Pons (tissue), 1 donor: ENCODE results near the gene NPBWR2.

Source experiments
- DNase-seq: peaks from one replicate; pipeline ENCODE4 v3.0.0-alpha.2; 2016; ENCODE audit warnings: low spot score

NPBWR2 gene

DNA sequence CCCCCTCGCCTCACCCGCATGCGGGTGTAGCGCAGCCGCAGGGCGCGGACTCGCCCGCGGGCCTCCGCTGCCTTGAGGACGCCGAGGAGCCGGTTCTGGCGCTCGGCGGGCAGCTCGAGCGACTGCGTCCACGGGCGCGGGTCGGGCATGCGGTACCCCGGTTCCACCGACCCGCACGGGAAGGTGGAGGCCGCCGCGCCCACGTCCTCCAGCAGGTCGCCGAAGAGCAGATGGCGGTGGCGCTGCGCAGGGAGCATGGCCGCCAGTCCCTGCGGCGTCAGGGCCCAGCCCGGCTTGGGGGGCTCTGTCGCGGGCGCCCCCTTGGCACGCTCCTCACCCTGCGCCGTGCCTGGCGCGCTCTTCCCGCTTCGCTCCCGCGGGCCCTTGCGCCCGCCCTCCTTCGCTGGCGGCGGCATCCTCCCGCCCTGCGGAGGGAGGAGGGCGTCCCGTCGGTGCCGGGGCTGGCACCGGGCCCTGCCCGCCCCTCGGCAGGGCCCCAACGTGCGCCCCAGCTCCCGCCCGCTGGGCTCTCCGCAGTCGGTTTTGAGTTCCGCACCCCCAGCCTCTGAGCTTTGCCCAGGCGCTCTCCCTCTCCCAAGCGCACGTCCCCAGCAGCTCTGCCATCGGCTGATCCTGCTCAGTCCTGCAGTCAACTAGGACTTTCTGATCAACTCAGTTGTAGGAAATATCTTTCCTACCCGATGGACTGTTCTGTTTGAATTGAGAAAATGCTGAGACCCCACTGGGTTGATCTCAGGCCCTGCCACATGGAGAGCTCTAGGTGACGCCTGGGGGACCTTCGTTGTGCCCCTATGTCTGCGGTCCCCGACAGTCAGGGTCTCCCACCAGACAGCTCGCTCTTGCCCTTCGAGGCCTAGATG, 23.3 kb downstream of the NPBWR2 start, which contains the start of gene LKAAEAR1:
Gene LKAAEAR1, minus strand, starts transcription at position 595 of the 881 bp plus-strand sequence. Its CDS starts 179 bp downstream, at position 416.
- DNase-seq = no peak

GRCh38 chr20:64083378-64083803, 24.0 kb downstream of the NPBWR2 start:
- DNase-seq = no peak

DNA sequence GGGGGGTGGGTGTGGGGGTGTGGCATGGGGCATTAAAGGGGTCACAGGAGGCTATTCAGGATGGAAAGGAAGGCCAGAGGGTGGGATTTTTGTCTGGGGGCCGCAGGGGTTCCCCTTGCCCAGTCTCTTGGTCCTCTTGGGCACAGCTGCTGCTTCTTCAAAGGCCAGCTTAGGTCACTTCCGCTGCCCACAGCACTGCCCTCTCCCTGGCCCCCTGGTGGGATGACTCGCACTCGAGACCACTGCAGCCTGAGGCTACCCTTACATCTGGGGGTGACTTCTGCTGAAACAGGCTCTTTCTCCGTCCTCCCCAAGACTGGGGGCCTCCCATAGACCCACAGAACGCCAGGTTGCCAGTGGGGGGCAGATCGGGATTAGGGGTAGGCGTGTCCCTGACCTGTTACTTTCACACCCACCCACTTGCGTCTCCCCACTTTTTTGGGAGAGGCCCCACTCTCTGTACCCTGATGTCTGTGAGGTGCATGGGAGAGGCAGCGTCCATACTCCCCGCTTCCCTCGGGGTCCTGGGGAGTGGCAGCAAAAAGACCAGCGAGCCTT, 24.5 kb downstream of the NPBWR2 start:
- DNase-seq = no peak

DNA sequence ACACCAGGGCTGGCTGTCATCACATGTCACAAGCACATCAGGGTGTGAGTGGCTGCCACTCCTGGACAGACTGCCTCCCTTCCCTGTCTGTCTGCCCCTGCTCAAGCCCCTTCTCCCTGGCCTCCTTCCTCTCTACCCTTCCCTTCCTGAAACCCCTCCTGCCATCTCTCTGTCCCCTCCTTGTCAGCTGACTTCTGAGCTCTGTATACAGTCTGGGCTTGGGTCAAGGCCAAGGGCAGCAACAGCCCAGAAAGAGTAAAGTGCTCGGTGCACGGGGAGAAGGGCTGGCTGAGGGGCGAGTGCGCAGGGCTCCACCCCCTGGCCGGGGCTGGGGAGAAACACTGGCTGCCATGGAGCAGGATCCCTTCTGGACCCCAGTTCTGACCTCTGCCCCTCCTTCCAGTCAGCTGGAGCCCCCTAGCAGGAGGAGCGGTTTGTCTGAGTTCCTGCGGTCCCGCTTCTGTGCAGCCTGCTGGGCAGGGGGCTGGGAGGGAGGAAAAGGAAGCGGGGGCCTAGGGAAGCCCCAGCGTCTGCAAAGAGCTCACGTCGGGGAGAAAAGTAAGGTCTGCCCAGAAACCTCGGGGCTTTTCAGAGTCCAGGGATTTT, 25.1 kb downstream of the NPBWR2 start:
- DNase-seq = no peak

DNA sequence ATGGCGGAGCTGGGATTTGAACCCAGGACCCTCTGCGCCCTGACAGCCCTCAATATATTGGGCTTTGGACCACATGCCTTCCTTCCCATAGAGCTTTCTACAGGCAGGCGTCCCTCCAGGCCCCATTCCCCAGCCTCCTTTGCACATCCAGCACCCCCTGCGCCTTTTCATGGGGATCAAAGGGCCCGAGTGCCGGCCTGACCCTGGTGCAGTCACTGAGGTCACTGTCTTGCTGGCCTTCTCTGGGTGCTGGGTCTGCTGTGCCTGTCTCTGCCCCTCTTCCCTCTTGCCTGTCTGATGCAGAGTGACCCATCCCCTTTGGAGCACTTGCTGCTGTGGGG, 25.8 kb downstream of the NPBWR2 start:
- no peak for DNase-seq

DNA sequence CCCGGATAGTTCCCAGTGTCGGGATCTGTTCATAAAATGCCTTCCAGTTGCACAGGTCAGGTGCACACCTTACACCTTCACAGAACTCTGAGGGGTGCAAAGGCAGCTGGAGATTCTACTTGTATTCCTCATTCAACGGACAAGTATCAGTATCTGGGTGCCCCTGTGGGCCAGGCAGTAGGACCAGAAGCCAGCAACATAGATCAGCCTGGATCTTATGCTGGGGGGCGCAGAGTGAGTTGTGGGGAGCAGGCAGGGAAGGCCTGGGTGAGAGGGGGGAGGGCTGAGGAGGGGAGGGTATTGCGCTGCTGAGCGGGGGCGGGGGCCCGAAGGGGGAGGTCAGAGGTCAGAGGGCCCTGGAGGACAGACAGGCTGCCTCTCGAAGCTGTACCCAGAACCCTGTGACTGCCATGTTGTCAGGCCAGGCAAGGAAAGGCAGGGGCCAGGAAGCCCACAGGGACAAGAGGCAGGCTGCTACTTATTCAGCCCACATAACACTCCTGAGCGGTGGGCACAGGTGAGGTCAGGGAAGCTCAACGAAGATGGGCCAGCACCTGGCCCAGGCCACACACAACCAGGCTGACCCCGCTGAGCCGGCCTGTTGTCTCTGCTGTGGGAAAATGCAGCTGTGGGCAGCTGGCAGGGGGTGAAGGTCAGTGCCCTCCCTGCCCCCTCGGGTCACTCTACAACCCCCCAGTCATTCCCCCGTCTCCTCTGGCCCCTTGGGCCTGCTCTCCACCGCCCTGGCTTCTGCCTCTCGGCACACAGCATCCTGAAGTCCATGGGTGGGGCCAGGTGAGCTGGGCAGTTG, 26.3 kb downstream of the NPBWR2 start:
- no peak for DNase-seq

DNA sequence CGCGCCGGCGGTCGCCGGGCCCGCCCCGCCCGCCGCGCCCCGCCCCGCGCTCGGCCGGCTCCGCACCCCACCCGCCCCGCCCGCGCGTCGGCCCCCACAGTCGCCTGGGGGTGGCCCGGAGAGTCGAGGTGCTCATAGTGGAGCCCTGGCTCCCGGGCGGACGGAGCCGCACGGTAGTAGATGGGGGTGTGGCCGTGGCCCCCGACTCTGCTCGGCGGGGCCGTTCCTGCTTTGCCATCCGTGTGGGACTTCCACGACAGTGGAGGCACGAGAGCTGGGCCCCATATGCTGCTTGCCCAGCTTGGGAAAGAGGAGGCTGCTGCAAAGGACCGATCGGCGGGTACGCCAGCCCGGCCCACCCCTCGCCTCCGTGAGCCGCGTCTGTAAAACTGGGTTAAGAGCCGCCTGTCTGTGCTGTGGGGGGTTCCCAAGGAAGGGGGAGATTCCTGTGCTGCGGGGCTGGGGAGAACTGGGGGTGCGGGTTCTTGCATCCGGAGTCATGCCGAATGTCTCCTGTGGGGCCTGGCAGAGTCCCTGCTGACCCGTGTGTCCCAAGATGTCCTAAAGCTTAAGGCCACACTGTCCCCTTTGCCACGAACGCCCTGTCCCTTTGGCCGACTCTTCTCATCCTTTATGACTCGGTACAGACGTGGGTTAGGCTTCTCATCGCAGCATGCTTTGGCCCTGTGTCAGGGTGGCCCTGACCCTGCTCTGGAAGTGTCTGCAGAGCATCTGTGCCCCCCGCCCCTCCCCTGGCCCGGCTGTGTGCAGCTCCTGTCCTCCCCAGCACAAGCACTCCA, 27.2 kb downstream of the NPBWR2 start, which contains the start of gene OPRL1:
Gene OPRL1, plus strand, starts transcription at position 70 of the 800 bp plus-strand sequence. CDS start 12,639 bp downstream, outside the sequence.
- no peak for DNase-seq

DNA sequence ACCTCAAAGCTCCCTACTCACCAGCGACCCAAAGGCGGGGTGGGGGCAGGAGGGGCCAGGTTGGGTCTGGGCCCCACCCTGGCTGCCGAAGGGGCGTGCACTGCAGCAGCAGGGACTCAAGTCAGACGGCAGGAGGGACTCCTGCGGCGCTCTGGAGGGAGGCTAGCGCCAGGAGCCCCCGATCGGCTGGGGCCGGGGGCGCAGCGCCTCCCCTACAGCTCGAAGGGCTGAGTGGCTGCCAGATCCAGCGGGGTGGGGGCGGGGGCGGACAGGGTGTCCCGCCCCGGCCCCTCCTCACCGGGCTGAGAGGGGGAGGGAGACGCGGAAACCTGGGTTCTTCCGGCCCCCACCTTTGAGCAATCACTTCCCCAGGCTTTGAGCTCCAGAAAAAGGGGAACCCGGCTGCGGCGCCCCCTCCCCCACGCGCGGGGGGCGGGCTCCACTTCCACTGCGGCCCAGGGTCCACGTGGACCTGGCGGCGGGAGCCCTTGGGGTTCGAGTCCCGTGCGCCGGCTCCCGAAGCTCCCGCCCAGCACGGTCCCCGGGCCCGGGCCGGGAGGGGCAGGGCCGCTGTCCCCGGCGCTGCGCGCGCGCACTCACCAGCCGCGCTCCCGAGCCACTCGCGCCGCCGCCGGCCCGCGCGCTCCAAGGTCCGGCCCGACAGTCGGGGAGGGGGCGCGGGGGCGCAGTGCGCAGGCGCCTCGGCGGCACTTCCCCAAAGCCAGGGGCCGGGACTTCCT, 27.9 kb downstream of the NPBWR2 start, which contains the start of gene RGS19:
Gene RGS19, minus strand, starts transcription at position 246 of the 740 bp plus-strand sequence. CDS start 2,632 bp downstream, outside the sequence.
- peak; percentile 55 for DNase-seq

- DNase-seq = no peak
Measured at GRCh38 chr20:64078934-64079272, 28.5 kb downstream of the NPBWR2 start.

GRCh38 chr20:64077876-64078551, 29.4 kb downstream of the NPBWR2 start:
- DNase-seq = no peak

GRCh38 chr20:64077541-64077875, 29.9 kb downstream of the NPBWR2 start:
- DNase-seq = no peak

GRCh38 chr20:64077094-64077493, 30.3 kb downstream of the NPBWR2 start:
- peak; percentile 52 for DNase-seq

DNA sequence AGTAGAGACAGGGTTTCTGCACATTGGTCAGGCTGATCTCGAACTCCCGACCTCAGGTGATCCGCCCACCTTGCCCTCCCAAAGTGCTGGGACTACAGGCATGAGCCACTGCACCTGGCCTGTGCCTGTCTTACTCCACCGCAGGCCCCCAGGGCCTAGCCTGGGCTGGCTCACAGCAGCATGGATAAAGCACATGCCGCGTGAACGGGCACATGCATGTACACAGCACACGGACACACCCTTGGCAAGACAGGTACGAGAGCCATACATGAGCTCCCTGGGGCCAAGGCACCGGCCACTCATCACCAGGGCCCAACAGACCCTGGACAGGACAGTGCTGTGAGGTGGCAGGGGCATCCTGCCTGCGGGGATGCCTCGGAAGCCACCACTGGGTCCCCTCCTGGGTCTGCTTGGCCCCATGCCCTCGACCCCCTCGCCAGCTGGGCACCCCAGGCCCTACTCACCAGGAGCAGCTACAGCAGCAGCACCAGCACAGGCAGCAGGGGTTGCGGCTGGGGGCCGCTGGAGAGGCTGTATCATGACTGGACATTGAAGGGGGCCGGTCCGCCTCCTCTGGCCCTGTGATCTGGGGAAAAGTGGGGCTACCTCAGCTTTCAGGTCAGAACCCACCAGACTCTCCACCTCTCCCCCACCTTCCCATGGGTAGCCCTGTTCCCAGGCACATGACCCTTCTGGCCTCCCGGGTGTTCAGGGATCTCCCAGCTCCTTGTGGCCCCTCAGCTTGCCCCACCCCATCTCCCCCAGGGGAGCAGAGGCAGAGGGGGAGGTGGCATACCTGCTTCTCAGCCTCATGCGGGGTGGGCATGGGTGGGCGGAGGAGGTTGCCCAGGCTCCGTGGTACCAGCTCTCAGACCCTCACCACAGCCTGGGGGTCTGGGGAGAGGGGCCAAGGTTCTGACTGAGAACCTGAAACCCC, 31.0 kb downstream of the NPBWR2 start:
- no peak for DNase-seq

DNA sequence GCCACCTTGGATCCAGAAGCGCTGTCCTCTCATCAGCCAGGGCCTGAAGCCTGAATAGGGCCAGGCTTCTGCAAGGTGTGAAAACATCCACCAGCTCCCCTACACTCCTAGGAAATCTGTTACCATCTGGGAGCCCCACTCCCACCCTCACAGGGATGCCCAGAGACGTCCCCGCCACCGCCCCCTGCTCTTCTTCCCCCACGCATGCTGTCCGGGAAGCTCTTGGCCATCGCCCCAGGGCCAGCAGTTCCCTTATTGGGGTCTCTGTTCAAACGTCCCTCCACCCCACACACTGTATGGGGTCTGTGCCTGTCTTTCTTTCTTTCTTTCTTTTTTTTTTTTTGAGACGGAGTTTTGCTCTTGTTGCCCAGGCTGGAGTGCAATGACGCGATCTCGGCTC, 31.8 kb downstream of the NPBWR2 start:
- no peak for DNase-seq

DNA sequence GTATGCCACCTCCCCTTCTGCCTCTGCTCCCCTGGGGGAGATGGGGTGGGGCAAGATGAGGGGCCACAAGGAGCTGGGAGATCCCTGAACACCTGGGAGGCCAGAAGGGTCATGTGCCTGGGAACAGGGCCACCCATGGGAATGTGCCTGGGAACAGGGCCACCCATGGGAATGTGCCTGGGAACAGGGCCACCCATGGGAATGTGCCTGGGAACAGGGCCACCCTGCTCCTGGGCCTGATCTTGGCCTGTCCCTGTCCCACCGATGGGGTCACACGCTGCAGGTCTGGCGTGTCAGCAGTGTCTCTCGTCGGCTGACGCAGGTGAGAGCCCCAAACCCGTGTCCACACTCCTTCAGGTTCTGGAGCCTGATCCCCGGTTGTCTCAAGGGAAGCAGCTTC, 32.4 kb downstream of the NPBWR2 start:
- no peak for DNase-seq

DNA sequence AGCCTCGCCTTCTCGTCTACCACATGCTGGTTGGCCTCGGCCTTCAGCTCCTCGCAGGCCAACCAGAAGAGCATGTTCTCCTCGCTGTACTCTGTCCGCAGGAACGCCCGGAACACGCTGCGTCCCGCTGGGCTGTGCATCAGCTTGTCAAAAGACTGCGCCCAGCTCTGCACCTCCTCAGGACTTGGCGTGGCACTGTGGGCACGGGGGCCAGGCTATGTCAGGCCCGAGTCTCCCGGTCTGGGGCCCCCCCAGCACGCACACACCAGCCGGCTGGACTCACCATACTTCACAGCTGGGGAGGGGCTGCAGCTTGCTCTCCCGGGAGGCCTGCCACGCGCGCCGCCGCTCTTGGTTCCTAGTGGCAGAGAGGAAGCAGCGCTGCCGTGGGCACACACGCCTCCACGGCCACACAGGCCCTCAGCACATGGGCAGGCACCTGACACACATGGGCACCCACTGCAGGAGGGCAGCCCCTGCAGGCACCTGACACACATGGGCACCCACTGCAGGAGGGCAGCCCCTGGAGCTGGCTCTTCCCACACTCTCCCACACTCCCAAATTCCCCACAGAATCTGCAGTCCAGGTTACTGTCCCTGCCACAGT, 33.1 kb downstream of the NPBWR2 start:
- no peak for DNase-seq

DNA sequence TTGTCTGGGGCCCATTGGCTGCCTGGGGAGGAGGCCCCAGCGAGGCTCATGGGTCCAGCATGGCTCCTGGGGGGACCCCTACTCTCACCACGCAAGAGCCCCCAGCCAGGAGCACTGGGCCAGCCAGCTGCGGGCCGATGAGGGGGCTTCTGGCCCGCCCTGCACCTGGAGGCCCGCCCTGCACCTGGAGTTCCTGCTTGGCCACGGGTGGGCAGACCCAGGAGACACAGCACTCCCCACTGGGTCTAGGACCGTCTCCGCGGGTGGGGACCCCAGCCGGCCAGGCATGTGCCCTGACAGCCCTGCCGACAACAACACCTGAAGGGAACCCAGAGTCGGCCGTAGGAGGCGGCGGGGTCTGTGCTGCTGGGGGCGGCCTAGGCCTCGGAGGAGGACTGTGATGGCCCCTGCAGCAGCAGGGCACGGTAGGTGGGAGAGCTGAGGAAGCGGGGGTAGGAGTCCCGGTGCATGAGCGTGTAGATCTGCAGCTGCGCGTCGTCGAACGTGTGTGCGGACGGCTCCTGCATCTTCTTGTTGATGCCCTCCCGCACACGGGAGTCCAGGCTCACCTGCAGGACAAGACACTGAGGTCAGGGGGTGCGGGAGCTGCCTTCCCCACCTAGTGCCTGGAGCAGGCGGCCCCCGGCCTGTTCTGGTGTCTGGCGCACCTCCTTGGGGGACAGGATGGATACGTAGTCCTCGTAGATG, 33.7 kb downstream of the NPBWR2 start:
- no peak for DNase-seq

GRCh38 chr20:64072498-64073063, 34.8 kb downstream of the NPBWR2 start:
- no peak for DNase-seq
